Measurements from ENCODE around the gene PDE6B. TPM values are rescaled to one million over a fixed set of nuclear protein-coding genes. Genes with fewer than 3 reads are reported as not detected.

Gene PDE6B
- total RNA-seq (22.5 TPM), polyA plus RNA-seq (7.7 TPM)
- long read RNA-seq, donor 1 = 0 reads
- long read RNA-seq, donor 2 = 0 reads
- long read RNA-seq, donor 3 = 0 reads
- long read RNA-seq, donor 4 = 0 reads
- long read RNA-seq, donor 5, partial matches to known transcripts = 426 of 1,500 reads
- long read RNA-seq, donor 5, other reads (novel, unspliced or antisense) = 1,074 of 1,500 reads
- long read RNA-seq, donor 6 = 0 reads
- long read RNA-seq, donor 7, partial matches to known transcripts = 0 of 2 reads
- long read RNA-seq, donor 7, other reads (novel, unspliced or antisense) = 0 of 2 reads
- long read RNA-seq, donor 8 = 0 reads
- long read RNA-seq, donor 9 = 0 reads
- long read RNA-seq, donor 10 = 0 reads

GRCh38 chr4:624705-625590, at the start of gene PDE6B:
PDE6B (plus strand) TSS chr4:625573; CDS start chr4:625627, 54 bp downstream.
- no peak within 1 kb of the TSS for H3K27ac ChIP-seq (ENCODE audit: low read depth in 1 of 2, low read length in 1 of 2)
- 92% methylated on average over 21 of the region's 21 CpGs for WGBS
- H3K4me1 ChIP-seq (ENCODE audit: control insufficient read depth in 2 of 2, insufficient read depth in 2 of 2, low read length in 2 of 2) = peaks cover 0 to 3% of the 10 kb centered on the region in 2 donors
- no peak for DNase-seq (ENCODE audit: low read depth in 6 of 9, low spot score in 9 of 9)
- H3K36me3 ChIP-seq (ENCODE audit: control insufficient read depth in 2 of 2, insufficient read depth in 2 of 2, low read length in 1 of 2) = no peaks in the 10 kb centered on the region
- H3K27me3 ChIP-seq (ENCODE audit: control insufficient read depth in 2 of 2, insufficient read depth in 1 of 2, low read length in 1 of 2) = no peaks in the 10 kb centered on the region
- H3K9me3 ChIP-seq (ENCODE audit: control insufficient read depth in 2 of 2, insufficient read depth in 1 of 2, low read length in 1 of 2) = peaks cover 0 to 7% of the 10 kb centered on the region in 2 donors
- H3K4me3 ChIP-seq (ENCODE audit: low read length in 2 of 2) = no peak within 1 kb of the TSS

GRCh38 chr4:576245-576821, 49.0 kb upstream of the PDE6B start, which contains the start of gene TMEM271:
TMEM271 (minus strand) TSS chr4:576295; CDS start chr4:576062, 233 bp downstream.
- Histone ChIP-seq H3K27me3 (ENCODE audit: control insufficient read depth in 2 of 2, insufficient read depth in 1 of 2, low read length in 1 of 2) (peaks cover 66 to 76% of the 10 kb centered on the region in 2 donors), H3K27ac (ENCODE audit: low read depth in 1 of 2, low read length in 1 of 2) (no peak within 1 kb of the TSS), H3K4me1 (ENCODE audit: control insufficient read depth in 2 of 2, insufficient read depth in 2 of 2, low read length in 2 of 2) (peaks cover 0 to 3% of the 10 kb centered on the region in 2 donors), H3K36me3 (ENCODE audit: control insufficient read depth in 2 of 2, insufficient read depth in 2 of 2, low read length in 1 of 2) (no peaks in the 10 kb centered on the region), H3K4me3 (ENCODE audit: low read length in 2 of 2) (peak within 1 kb of the TSS in 1 of 2 donors; percentile 15), H3K9me3 (ENCODE audit: control insufficient read depth in 2 of 2, insufficient read depth in 1 of 2, low read length in 1 of 2) (peaks cover 0 to 2% of the 10 kb centered on the region in 2 donors)
- under 1% methylated on average over 60 of the region's 60 CpGs for WGBS
- DNase-seq (ENCODE audit: low read depth in 6 of 9, low spot score in 9 of 9) = no peak

- Histone ChIP-seq H3K9me3 (ENCODE audit: control insufficient read depth in 2 of 2, insufficient read depth in 1 of 2, low read length in 1 of 2) (peaks cover 0 to 2% of the 10 kb centered on the region in 2 donors), H3K27me3 (ENCODE audit: control insufficient read depth in 2 of 2, insufficient read depth in 1 of 2, low read length in 1 of 2) (peaks cover 66 to 74% of the 10 kb centered on the region in 2 donors), H3K4me1 (ENCODE audit: control insufficient read depth in 2 of 2, insufficient read depth in 2 of 2, low read length in 2 of 2) (peaks cover 0 to 3% of the 10 kb centered on the region in 2 donors), H3K4me3 (ENCODE audit: low read length in 2 of 2) (no peak overlapping the region), H3K36me3 (ENCODE audit: control insufficient read depth in 2 of 2, insufficient read depth in 2 of 2, low read length in 1 of 2) (no peaks in the 10 kb centered on the region), H3K27ac (ENCODE audit: low read depth in 1 of 2, low read length in 1 of 2) (no peak overlapping the region)
- DNase-seq (ENCODE audit: low read depth in 6 of 9, low spot score in 9 of 9) = no peak
- WGBS = 3% methylated on average over 37 of the region's 37 CpGs
These were observed 48.3 kb upstream of the PDE6B start for GRCh38 chr4:576991-577498.

GRCh38 chr4:577499-578450, 47.6 kb upstream of the PDE6B start:
- Histone ChIP-seq H3K27me3 (ENCODE audit: control insufficient read depth in 2 of 2, insufficient read depth in 1 of 2, low read length in 1 of 2) (peaks cover 66 to 69% of the 10 kb centered on the region in 2 donors), H3K27ac (ENCODE audit: low read depth in 1 of 2, low read length in 1 of 2) (no peak overlapping the region), H3K36me3 (ENCODE audit: control insufficient read depth in 2 of 2, insufficient read depth in 2 of 2, low read length in 1 of 2) (no peaks in the 10 kb centered on the region), H3K9me3 (ENCODE audit: control insufficient read depth in 2 of 2, insufficient read depth in 1 of 2, low read length in 1 of 2) (peaks cover 0 to 2% of the 10 kb centered on the region in 2 donors), H3K4me3 (ENCODE audit: low read length in 2 of 2) (no peak overlapping the region), H3K4me1 (ENCODE audit: control insufficient read depth in 2 of 2, insufficient read depth in 2 of 2, low read length in 2 of 2) (peaks cover 0 to 3% of the 10 kb centered on the region in 2 donors)
- 6% methylated on average over 52 of the region's 52 CpGs for WGBS
- peak in 1 of 9 donors; percentile 9 for DNase-seq (ENCODE audit: low read depth in 6 of 9, low spot score in 9 of 9)

GRCh38 chr4:578451-579443, 46.6 kb upstream of the PDE6B start:
- 31% methylated on average over 32 of the region's 32 CpGs for WGBS
- H3K36me3 ChIP-seq (ENCODE audit: control insufficient read depth in 2 of 2, insufficient read depth in 2 of 2, low read length in 1 of 2) = no peaks in the 10 kb centered on the region
- H3K4me1 ChIP-seq (ENCODE audit: control insufficient read depth in 2 of 2, insufficient read depth in 2 of 2, low read length in 2 of 2) = peaks cover 0 to 3% of the 10 kb centered on the region in 2 donors
- H3K27ac ChIP-seq (ENCODE audit: low read depth in 1 of 2, low read length in 1 of 2) = no peak overlapping the region
- peaks cover 59% of the 10 kb centered on the region in 2 donors for H3K27me3 ChIP-seq (ENCODE audit: control insufficient read depth in 2 of 2, insufficient read depth in 1 of 2, low read length in 1 of 2)
- DNase-seq (ENCODE audit: low read depth in 6 of 9, low spot score in 9 of 9) = no peak
- no peak overlapping the region for H3K4me3 ChIP-seq (ENCODE audit: low read length in 2 of 2)
- H3K9me3 ChIP-seq (ENCODE audit: control insufficient read depth in 2 of 2, insufficient read depth in 1 of 2, low read length in 1 of 2) = peaks cover 0 to 2% of the 10 kb centered on the region in 2 donors

GRCh38 chr4:579543-580175, 45.7 kb upstream of the PDE6B start:
- WGBS = 41% methylated on average over 11 of the region's 11 CpGs
- H3K27me3 ChIP-seq (ENCODE audit: control insufficient read depth in 2 of 2, insufficient read depth in 1 of 2, low read length in 1 of 2) = peaks cover 50% of the 10 kb centered on the region in 2 donors
- no peak for DNase-seq (ENCODE audit: low read depth in 6 of 9, low spot score in 9 of 9)

GRCh38 chr4:581181-581580, 44.2 kb upstream of the PDE6B start:
- peaks cover 35 to 40% of the 10 kb centered on the region in 2 donors for H3K27me3 ChIP-seq (ENCODE audit: control insufficient read depth in 2 of 2, insufficient read depth in 1 of 2, low read length in 1 of 2)
- no peak overlapping the region for H3K4me3 ChIP-seq (ENCODE audit: low read length in 2 of 2)
- DNase-seq (ENCODE audit: low read depth in 6 of 9, low spot score in 9 of 9) = no peak
- H3K36me3 ChIP-seq (ENCODE audit: control insufficient read depth in 2 of 2, insufficient read depth in 2 of 2, low read length in 1 of 2) = no peaks in the 10 kb centered on the region
- no peak overlapping the region for H3K27ac ChIP-seq (ENCODE audit: low read depth in 1 of 2, low read length in 1 of 2)
- peaks cover 0 to 2% of the 10 kb centered on the region in 2 donors for H3K9me3 ChIP-seq (ENCODE audit: control insufficient read depth in 2 of 2, insufficient read depth in 1 of 2, low read length in 1 of 2)
- 82% methylated on average over 6 of the region's 6 CpGs for WGBS
- H3K4me1 ChIP-seq (ENCODE audit: control insufficient read depth in 2 of 2, insufficient read depth in 2 of 2, low read length in 2 of 2) = peaks cover 0 to 3% of the 10 kb centered on the region in 2 donors

More at GRCh38 chr4:579543-580175, 45.7 kb upstream of the PDE6B start:
- no peak overlapping the region for H3K27ac ChIP-seq (ENCODE audit: low read depth in 1 of 2, low read length in 1 of 2)
- H3K4me3 ChIP-seq (ENCODE audit: low read length in 2 of 2) = no peak overlapping the region
- peaks cover 0 to 2% of the 10 kb centered on the region in 2 donors for H3K9me3 ChIP-seq (ENCODE audit: control insufficient read depth in 2 of 2, insufficient read depth in 1 of 2, low read length in 1 of 2)
- peaks cover 0 to 3% of the 10 kb centered on the region in 2 donors for H3K4me1 ChIP-seq (ENCODE audit: control insufficient read depth in 2 of 2, insufficient read depth in 2 of 2, low read length in 2 of 2)
- H3K36me3 ChIP-seq (ENCODE audit: control insufficient read depth in 2 of 2, insufficient read depth in 2 of 2, low read length in 1 of 2) = no peaks in the 10 kb centered on the region

Measured in thymus (tissue), 14 donors.